NCI-H146 treated with DMSO at 0.1 percent for 48 hours (cell line): ENCODE data around the gene CPA2.
A peak's percentile ranks its signal among the peaks of the same experiment; 100 is the strongest.
"Not testable (repeated sequence)": the region's sequence is repeated elsewhere in the genome, so short reads cannot be mapped to it uniquely, and the experiment has no call there.

ENCODE experiments used
- DNase-seq: peaks from one replicate; lab custom pipeline; 2025; ENCODE audit not compliant: unreplicated experiment; lab: John Stamatoyannopoulos, UW

The CPA2 gene

GRCh38 chr7:130305433-130306042 lies 38.9 kb downstream of the CPA2 start:
- DNase-seq: no peak

- no peak for DNase-seq
These were observed 43.3 kb downstream of the CPA2 start for GRCh38 chr7:130309986-130310385.

DNA sequence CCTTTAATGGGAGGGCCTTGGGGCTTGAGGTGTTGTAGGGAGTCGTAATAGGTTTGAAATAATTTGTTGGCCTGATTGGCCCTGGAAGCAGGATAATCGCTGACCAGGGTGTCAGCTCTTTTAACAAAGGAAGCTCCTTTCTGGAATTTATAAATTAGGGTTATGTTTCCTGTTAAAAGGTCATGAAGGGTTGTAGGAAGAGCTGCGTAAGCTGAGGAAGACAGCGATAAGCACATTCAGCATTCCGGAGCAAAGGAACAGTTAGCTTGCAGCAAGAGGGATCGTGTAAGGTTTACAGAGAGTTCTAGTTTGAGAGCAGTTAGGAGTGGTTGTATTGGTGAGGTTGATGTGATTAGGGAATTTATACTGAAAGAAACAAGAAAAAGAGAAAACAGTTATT lies 47.6 kb downstream of the CPA2 start:
- DNase-seq: no peak

GRCh38 chr7:130319541-130319940 lies 52.9 kb downstream of the CPA2 start:
- no peak for DNase-seq

GRCh38 chr7:130321542-130322229 lies 55.0 kb downstream of the CPA2 start:
- DNase-seq: not testable (repeated sequence)

DNA sequence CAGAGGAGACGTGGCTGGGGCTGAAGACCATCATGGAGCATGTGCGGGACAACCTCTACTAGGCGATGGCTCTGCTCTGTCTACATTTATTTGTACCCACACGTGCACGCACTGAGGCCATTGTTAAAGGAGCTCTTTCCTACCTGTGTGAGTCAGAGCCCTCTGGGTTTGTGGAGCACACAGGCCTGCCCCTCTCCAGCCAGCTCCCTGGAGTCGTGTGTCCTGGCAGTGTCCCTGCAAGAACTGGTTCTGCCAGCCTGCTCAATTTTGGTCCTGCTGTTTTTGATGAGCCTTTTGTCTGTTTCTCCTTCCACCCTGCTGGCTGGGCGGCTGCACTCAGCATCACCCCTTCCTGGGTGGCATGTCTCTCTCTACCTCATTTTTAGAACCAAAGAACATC lies 56.0 kb downstream of the CPA2 start:
- peak; percentile 34 for DNase-seq

DNA sequence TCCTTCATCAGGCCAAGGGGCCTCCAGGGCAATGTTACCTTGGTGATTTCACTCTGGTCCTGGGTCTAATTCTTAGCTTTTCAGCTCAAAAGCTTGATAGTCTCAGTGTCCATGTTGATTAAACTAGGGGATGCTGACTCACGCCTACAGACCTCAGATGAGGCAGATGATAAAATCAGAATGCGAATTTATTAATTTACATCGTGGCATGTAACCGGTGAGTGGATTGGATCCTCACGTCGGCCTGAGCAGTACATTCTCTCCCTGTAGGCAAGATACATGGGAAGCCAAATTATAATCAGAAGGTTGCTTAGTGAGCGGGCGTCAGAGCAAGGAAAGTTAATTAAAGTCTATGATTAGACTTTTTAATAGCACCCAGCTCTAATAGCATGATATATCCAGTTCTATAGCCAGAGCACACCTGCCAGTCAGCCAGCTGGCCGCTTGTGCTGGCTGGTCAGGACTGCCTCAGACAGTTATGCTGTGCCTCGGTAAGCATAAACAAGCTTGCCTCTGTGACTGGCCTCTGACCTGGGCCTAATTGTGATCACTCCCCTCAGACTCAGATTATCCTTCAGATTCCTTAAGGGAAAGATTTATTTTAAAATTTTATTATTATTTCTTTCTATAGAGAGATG lies 57.8 kb downstream of the CPA2 start:
- peak; percentile 77 for DNase-seq

GRCh38 chr7:130329681-130330080 lies 63.0 kb downstream of the CPA2 start:
- peak; percentile 53 for DNase-seq

DNA sequence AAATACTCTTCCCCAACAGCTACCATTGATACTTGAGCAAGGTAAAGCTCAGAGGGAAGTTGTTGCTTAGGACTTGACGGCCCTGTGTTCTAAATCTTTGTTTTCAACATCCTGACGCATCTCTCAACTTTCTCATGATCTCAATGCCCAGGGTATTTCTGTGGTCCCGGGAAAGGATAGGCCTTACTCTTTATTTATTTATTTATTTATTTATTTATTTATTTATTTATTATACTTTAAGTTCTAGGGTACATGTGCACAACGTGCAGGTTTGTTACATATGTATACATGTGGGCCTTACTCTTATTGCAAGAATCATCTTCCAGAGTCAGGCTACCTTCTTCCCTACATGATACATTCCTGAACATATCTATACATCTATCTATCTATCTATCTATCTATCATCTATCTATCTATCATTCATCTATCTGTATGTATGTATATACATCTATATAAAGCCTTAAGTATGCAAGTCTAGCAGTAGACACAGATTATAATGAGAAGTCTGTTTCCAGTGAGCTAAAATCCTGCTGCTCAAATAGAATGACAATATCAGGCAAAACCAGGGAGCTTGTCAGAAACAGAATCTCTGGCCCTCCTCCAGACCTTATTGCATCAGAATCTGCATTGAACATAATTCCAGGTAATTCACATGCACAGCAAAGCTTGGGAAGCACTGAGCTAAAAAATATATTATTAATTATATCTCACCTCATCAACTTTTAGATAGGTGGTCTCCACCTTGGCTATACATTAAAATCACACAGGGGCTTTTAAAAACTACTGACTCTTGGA lies 65.8 kb downstream of the CPA2 start:
- no peak for DNase-seq

DNA sequence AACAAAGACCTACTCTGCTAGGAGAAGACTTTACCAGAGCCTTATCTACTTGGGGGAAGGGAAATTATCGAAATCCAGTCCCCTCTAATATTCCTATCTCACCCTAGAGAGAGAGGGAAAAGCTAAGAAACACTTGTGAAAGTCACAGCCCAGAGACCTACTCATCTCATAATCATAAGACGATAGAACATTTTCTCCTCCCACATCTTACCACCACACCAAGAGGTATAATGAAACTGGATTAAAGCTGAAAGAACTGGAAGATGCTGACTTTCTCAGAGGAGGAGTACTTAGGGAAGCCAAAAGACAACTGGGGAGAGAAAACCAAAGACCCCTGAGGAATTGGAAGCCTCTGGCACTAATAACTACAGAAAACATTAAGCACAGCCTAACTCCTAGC lies 67.2 kb downstream of the CPA2 start:
- no peak for DNase-seq

GRCh38 chr7:130334274-130334673 lies 67.6 kb downstream of the CPA2 start:
- DNase-seq: no peak

GRCh38 chr7:130337410-130337971 lies 70.8 kb downstream of the CPA2 start:
- DNase-seq: no peak

GRCh38 chr7:130338233-130338632 lies 71.6 kb downstream of the CPA2 start:
- no peak for DNase-seq
